ENCODE measurements around the gene KIRREL2.

DNA sequence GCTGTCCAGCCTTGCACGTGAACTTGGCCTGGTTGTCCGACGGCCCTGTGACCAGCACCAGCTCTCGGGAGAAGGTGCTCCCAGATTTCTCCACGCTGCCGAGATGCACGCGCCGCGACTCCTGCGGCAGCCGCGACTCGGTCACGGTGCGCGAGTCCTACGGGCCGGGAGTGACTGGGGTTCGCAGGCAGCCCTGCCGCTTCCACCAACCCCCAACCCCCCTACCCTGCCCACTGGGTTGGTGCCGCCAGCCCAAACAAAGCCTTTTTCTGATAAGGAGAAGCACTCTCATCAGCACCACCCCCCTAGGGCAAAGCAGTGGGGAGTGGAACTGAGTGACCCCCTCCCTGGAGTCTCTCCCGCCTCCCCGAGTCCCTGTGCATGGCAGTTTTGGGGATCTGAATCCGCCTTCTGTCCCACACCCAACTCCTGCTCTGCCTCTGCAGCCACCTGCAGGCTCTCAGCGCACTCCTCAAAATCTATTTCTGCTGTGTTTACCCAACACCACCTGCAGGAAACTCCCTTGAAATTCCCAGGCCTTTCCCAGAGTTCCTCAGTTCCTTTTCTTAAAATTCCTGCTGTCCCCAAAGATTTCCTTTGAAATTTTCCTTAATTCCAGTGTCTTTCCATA, 10.6 kb upstream of the KIRREL2 start:
- TF ChIP-seq, protein P1, sequence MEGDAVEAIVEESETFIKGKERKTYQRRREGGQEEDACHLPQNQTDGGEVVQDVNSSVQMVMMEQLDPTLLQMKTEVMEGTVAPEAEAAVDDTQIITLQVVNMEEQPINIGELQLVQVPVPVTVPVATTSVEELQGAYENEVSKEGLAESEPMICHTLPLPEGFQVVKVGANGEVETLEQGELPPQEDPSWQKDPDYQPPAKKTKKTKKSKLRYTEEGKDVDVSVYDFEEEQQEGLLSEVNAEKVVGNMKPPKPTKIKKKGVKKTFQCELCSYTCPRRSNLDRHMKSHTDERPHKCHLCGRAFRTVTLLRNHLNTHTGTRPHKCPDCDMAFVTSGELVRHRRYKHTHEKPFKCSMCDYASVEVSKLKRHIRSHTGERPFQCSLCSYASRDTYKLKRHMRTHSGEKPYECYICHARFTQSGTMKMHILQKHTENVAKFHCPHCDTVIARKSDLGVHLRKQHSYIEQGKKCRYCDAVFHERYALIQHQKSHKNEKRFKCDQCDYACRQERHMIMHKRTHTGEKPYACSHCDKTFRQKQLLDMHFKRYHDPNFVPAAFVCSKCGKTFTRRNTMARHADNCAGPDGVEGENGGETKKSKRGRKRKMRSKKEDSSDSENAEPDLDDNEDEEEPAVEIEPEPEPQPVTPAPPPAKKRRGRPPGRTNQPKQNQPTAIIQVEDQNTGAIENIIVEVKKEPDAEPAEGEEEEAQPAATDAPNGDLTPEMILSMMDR (IDR thresholded peaks at IDR 0.05 in 2 of 3, conservative IDR thresholded peaks at IDR 0.05 in 1 of 3; ENCODE audit: insufficient read depth in 2 of 3, low read depth in 1 of 3, low read length in 3 of 3): no peak; a peak in 1 of 6 replicates
- TF ChIP-seq, protein P2, sequence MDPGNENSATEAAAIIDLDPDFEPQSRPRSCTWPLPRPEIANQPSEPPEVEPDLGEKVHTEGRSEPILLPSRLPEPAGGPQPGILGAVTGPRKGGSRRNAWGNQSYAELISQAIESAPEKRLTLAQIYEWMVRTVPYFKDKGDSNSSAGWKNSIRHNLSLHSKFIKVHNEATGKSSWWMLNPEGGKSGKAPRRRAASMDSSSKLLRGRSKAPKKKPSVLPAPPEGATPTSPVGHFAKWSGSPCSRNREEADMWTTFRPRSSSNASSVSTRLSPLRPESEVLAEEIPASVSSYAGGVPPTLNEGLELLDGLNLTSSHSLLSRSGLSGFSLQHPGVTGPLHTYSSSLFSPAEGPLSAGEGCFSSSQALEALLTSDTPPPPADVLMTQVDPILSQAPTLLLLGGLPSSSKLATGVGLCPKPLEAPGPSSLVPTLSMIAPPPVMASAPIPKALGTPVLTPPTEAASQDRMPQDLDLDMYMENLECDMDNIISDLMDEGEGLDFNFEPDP (CRISPR knock-in tag; IDR thresholded peaks at IDR 0.05): no peak
- no peak for TF ChIP-seq RBM22 (IDR thresholded peaks at IDR 0.05; ENCODE audit: low read depth, low read length, poor library complexity, severe bottlenecking)
- no peak for TF ChIP-seq GABPA (tag; conservative IDR thresholded peaks at IDR 0.05; ENCODE audit: low read depth)
- TF ChIP-seq EP300 (IDR thresholded peaks at IDR 0.05; ENCODE audit: low read length): no peak
- no peak for TF ChIP-seq ELF1 (tag; IDR thresholded peaks at IDR 0.05)
- TF ChIP-seq NR3C1 (CRISPR knock-in tag; IDR thresholded peaks at IDR 0.05): no peak
- TF ChIP-seq CCAR2 (IDR thresholded peaks at IDR 0.05; ENCODE audit: low read depth, low read length): no peak
